IMR-90 (cell line): ENCODE data around the gene RGPD5. TPM values are rescaled to one million over a fixed set of nuclear protein-coding genes. Genes with fewer than 3 reads are reported as not detected.
"Not testable (repeated sequence)": the region's sequence is repeated elsewhere in the genome, so short reads cannot be mapped to it uniquely, and the experiment has no call there.

ENCODE experiments used
- ATAC-seq: fragments of 200-7000 bp; cut with Tn5 transposase; 2 replicates; pipeline ENCODE4 v1.9.1; 2020; ENCODE audit warnings: low read depth, mild to moderate bottlenecking, moderate library complexity
- BruUV-seq: library from RNA; stranded (reverse); fragments of 400-500 nt; replicated peaks from 2 replicates; lab custom pipeline; 2021; lab: Mats Ljungman, UMichigan
- CTCF ChIA-PET: fragments of 300-600 bp; formaldehyde crosslinking; extraction: SDS; loops from one replicate; lab custom pipeline; 2021; ENCODE audit warnings: antibody characterized with exemption; lab: Yijun Ruan, JAX
- POLR2A ChIA-PET: fragments of 300-600 bp; sonication (Branson Sonifier 250); formaldehyde crosslinking; loops from one replicate; lab custom pipeline; 2022; ENCODE audit warnings: antibody characterized with exemption; ENCODE audit not compliant: unreplicated experiment; lab: Charles Lee
- DNase-seq: peaks from one replicate; pipeline ENCODE4 v3.0.0; 2013
- H2AFZ ChIP-seq: replicated peaks from 2 replicates; pipeline ENCODE3; 2013; ENCODE audit warnings: low read length, mild to moderate bottlenecking; ENCODE audit not compliant: poor library complexity
- H2AK5ac ChIP-seq: 2 replicates; pipeline ENCODE4 v1.6.1; 2013; ENCODE audit warnings: low read depth, low read length, inconsistent platforms
- H2AK9ac ChIP-seq: replicated peaks from 2 replicates; pipeline ENCODE3; 2013; ENCODE audit warnings: mild to moderate bottlenecking, low read depth, low read length, moderate library complexity; ENCODE audit not compliant: poor library complexity
- H2BK120ac ChIP-seq: 2 replicates; pipeline ENCODE4 v1.6.1; 2013; ENCODE audit warnings: low read depth, low read length, inconsistent platforms
- H2BK15ac ChIP-seq: 3 replicates; pipeline ENCODE4 v1.6.1; 2013; ENCODE audit warnings: low read depth, low read length, inconsistent platforms
- H2BK20ac ChIP-seq: 2 replicates; pipeline ENCODE4 v1.6.1; 2013; ENCODE audit warnings: low read depth, mild to moderate bottlenecking, inconsistent platforms, low read length, moderate library complexity
- H2BK5ac ChIP-seq: 2 replicates; pipeline ENCODE4 v1.6.1; 2013; ENCODE audit warnings: mild to moderate bottlenecking, low read depth, low read length, inconsistent platforms; ENCODE audit not compliant: poor library complexity, severe bottlenecking
- H3K14ac ChIP-seq: replicated peaks from 2 replicates; pipeline ENCODE4 v1.6.1; 2013; ENCODE audit warnings: low read depth, low read length, inconsistent platforms
- H3K18ac ChIP-seq: 2 replicates; pipeline ENCODE4 v1.6.1; 2013; ENCODE audit warnings: low read depth, low read length, control low read depth
- H3K23ac ChIP-seq: 2 replicates; pipeline ENCODE4 v1.6.1; 2013; ENCODE audit warnings: low read depth, low read length, inconsistent platforms
- H3K27ac ChIP-seq: 2 replicates; pipeline ENCODE4 v1.5.1; 2013; ENCODE audit warnings: mild to moderate bottlenecking, control low read depth, low read length; ENCODE audit not compliant: insufficient read depth
- H3K27me3 ChIP-seq: 2 replicates; pipeline ENCODE4 v1.6.1; 2013; ENCODE audit warnings: low read length; ENCODE audit not compliant: control insufficient read depth, insufficient read depth
- H3K36me3 ChIP-seq: 2 replicates; pipeline ENCODE4 v1.6.1; 2013; ENCODE audit warnings: low read length, mixed read lengths; ENCODE audit not compliant: control insufficient read depth, insufficient read depth
- H3K4ac ChIP-seq: 2 replicates; pipeline ENCODE4 v1.6.1; 2013; ENCODE audit warnings: low read depth, low read length, inconsistent platforms
- H3K4me1 ChIP-seq: 2 replicates; pipeline ENCODE4 v1.6.1; 2013; ENCODE audit warnings: low read length, mixed read lengths; ENCODE audit not compliant: control insufficient read depth, insufficient read depth
- H3K4me2 ChIP-seq: 2 replicates; pipeline ENCODE4 v1.6.1; 2013; ENCODE audit warnings: low read depth, mild to moderate bottlenecking, control low read depth, low read length, moderate library complexity
- H3K4me3 ChIP-seq: 2 replicates; pipeline ENCODE4 v1.5.1; 2013; ENCODE audit warnings: low read depth, mild to moderate bottlenecking, control low read depth, low read length, moderate library complexity; ENCODE audit not compliant: insufficient read depth
- H3K56ac ChIP-seq: 2 replicates; pipeline ENCODE4 v1.6.1; 2013; ENCODE audit warnings: low read length, inconsistent platforms; ENCODE audit not compliant: insufficient read depth; ENCODE audit errors: extremely low read depth
- H3K79me1 ChIP-seq, 2 experiments: 2 replicates each; pipeline ENCODE4 v1.6.1; 2013; ENCODE audit warnings: low read length in 2 of 2, inconsistent platforms in 1 of 2, low read depth in 1 of 2
- H3K9ac ChIP-seq: 2 replicates; pipeline ENCODE4 v1.6.1; 2013; ENCODE audit warnings: low read depth, low read length, control low read depth
- H3K9me1 ChIP-seq: 2 replicates; pipeline ENCODE4 v1.6.1; 2013; ENCODE audit warnings: low read length, inconsistent platforms; ENCODE audit not compliant: insufficient read depth
- H3K9me3 ChIP-seq: 2 replicates; pipeline ENCODE4 v1.6.1; 2013; ENCODE audit warnings: low read length; ENCODE audit not compliant: control insufficient read depth, insufficient read depth
- H4K20me1 ChIP-seq: 2 replicates; pipeline ENCODE4 v1.6.1; 2013; ENCODE audit warnings: low read length, inconsistent platforms; ENCODE audit not compliant: insufficient read depth
- H4K5ac ChIP-seq: 2 replicates; pipeline ENCODE4 v1.6.1; 2013; ENCODE audit warnings: mild to moderate bottlenecking, low read depth, low read length, control low read depth
- H4K8ac ChIP-seq, 2 experiments: 2 replicates each; pipeline ENCODE4 v1.6.1; 2013; ENCODE audit warnings: low read depth in 2 of 2, low read length in 2 of 2, control low read depth in 1 of 2, inconsistent platforms in 1 of 2
- H4K91ac ChIP-seq: 2 replicates; pipeline ENCODE4 v1.6.1; 2013; ENCODE audit warnings: low read depth, low read length, inconsistent platforms; ENCODE audit not compliant: insufficient read depth
- WGBS, 2 experiments: methylation state at CpG; one replicate each; pipeline versions ENCODE4 v1.1.5 to v1.1.7; 2013; ENCODE audit warnings: missing lambda C conversion rate in 2 of 2; ENCODE audit not compliant: insufficient read length in 1 of 2; ENCODE audit errors: extremely low coverage in 2 of 2; 5-methylcytosine and 5-hydroxymethylcytosine counted together
- dilution Hi-C: fragments of 300-500 bp; cut with HindIII; formaldehyde crosslinking; loops from one replicate; pipeline ENCODE4 v1.14.3; 2018; ENCODE audit warnings: low sequenced_read_pairs; ENCODE audit not compliant: unreplicated experiment
- in situ Hi-C: fragments of 300-500 bp; cut with MboI; formaldehyde crosslinking; loops from 3 replicates; pipeline ENCODE4 v1.14.3; 2019; ENCODE audit warnings: low sequenced_read_pairs, inconsistent platforms, mixed read lengths
- intact Hi-C: fragments of 100-400 bp; cut with micrococcal nuclease; formaldehyde crosslinking; loops from 2 replicates; pipeline ENCODE4 v1.10.0; 2022
- polyA plus RNA-seq, 3 experiments: library from polyadenylated mRNA; depleted of rRNA; stranded (reverse); fragments of >200 nt; gene quantifications; 2 replicates each; pipeline ENCODE4 v1.2.3, GENCODE V29; 2012; ENCODE audit warnings: low replicate concordance in 1 of 3
- total RNA-seq: library from RNA; depleted of rRNA; stranded (reverse); fragments of >200 nt; gene quantifications from 2 replicates; pipeline ENCODE4 v1.2.3, GENCODE V29; 2012

RGPD5 gene
- total and polyA plus RNA-seq, 2 of the 4 experiments (the other 2 are of a cell fraction), result 2.5 to 14.3 TPM

DNA sequence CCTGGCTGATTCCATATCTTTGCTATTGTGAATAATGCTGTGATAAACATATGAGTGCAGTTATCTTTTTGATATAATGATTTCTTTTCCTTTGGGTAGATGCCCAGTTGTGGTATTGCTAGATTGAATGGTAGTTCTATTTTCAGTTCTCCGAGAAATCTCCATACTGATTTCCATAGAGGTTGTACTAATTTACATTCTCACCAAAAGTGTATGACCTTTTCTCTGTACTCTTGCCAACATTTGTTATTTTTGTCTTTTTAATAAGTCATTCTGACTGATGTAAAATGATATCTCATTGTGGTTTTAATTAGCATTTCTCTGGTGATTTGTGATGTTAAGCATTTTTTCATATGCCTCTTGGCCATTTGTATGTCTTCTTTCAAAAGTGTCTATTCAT is 88.0 kb downstream of the RGPD5 start:
- H3K14ac ChIP-seq, dilution Hi-C loops, BruUV-seq, in situ Hi-C loops, H3K18ac ChIP-seq, H2AK9ac ChIP-seq, H3K4ac ChIP-seq, DNase-seq, H3K27me3 ChIP-seq, H3K56ac ChIP-seq, H3K9me3 ChIP-seq, H2AK5ac ChIP-seq, H4K8ac ChIP-seq, H2BK15ac ChIP-seq, H3K79me1 ChIP-seq, H4K5ac ChIP-seq, POLR2A ChIA-PET, CTCF ChIA-PET, H4K20me1 ChIP-seq, H3K9me1 ChIP-seq, H2BK120ac ChIP-seq, H2BK5ac ChIP-seq, H2AFZ ChIP-seq, H3K36me3 ChIP-seq, intact Hi-C loops, H3K4me3 ChIP-seq, H4K91ac ChIP-seq, H3K9ac ChIP-seq, H3K4me1 ChIP-seq, ATAC-seq, H3K27ac ChIP-seq, H3K23ac ChIP-seq, H2BK20ac ChIP-seq, H3K4me2 ChIP-seq: not testable (repeated sequence)
- WGBS, 2 experiments, result no CpG with 5 or more reads among the region's 1 CpG

DNA sequence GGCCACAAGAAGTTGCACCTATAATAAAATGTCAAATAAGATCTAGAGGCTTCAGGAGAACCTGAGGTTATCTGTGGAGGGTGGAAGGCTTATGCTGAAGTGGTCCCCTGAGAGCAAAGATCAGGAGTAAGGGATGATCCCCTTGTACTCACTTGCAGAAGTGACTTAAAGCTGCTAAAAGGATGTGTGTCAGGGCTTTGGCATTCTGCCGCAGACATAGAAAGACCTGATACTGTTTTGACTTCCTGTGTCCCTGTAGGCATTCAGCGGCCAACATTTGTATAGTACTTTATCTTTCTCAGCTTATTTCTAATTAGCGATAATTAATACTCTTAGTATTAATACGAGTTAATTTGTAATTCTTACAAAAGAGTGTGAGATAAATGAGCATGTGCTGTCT is 94.3 kb downstream of the RGPD5 start:
- peak; percentile 51; the same call in 1 of the 2 replicates for ATAC-seq

More for the DNA sequence above, 94.3 kb downstream of the RGPD5 start:
- POLR2A ChIA-PET, H3K36me3 ChIP-seq, in situ Hi-C loops, H3K4me3 ChIP-seq, H2AK9ac ChIP-seq, H4K5ac ChIP-seq, CTCF ChIA-PET, H4K8ac ChIP-seq, H4K20me1 ChIP-seq, H2AK5ac ChIP-seq, H3K4me2 ChIP-seq, H3K23ac ChIP-seq, BruUV-seq, H2AFZ ChIP-seq, DNase-seq, H4K91ac ChIP-seq, H3K18ac ChIP-seq, H3K9me1 ChIP-seq, H2BK20ac ChIP-seq, H3K56ac ChIP-seq, dilution Hi-C loops, H2BK15ac ChIP-seq, H3K79me1 ChIP-seq, H3K27ac ChIP-seq, H3K14ac ChIP-seq, intact Hi-C loops, H2BK5ac ChIP-seq, H2BK120ac ChIP-seq, H3K4me1 ChIP-seq, H3K27me3 ChIP-seq, H3K9ac ChIP-seq, H3K9me3 ChIP-seq, H3K4ac ChIP-seq: not testable (repeated sequence)
- no CpG with 5 or more reads among the region's 4 CpGs for WGBS, 2 experiments
